Activated T-cell treated with anti-CD3 and anti-CD28 coated beads for 4 hours (primary cell): ENCODE results near the gene MIS12.

Experiments
- DNase-seq: peaks from one replicate; pipeline ENCODE4 v3.0.0-alpha.2; 2020

Gene MIS12

GRCh38 chr17:5486206-5487124 is at the start of gene MIS12:
MIS12 (plus strand) TSS chr17:5486566; CDS start chr17:5488863, 2,297 bp downstream.
- DNase-seq = peak; percentile 94

GRCh38 chr17:5437721-5438317 is 48.5 kb upstream of the MIS12 start:
- DNase-seq = no peak

GRCh38 chr17:5438716-5439445 is 47.5 kb upstream of the MIS12 start, which contains the start of gene C1QBP:
C1QBP (minus strand) TSS chr17:5439155; CDS start chr17:5439073, 82 bp downstream.
- peak; percentile 88 for DNase-seq

GRCh38 chr17:5439446-5439764 is 47.0 kb upstream of the MIS12 start:
- no peak for DNase-seq

GRCh38 chr17:5443728-5444127 is 42.6 kb upstream of the MIS12 start:
- no peak for DNase-seq

GRCh38 chr17:5444209-5444608 is 42.2 kb upstream of the MIS12 start:
- no peak for DNase-seq

GRCh38 chr17:5446786-5447185 is 39.6 kb upstream of the MIS12 start:
- no peak for DNase-seq

GRCh38 chr17:5464717-5465507 is 21.5 kb upstream of the MIS12 start:
- DNase-seq = no peak

GRCh38 chr17:5466295-5466694 is 20.1 kb upstream of the MIS12 start:
- DNase-seq = no peak

GRCh38 chr17:5467416-5467815 is 18.9 kb upstream of the MIS12 start:
- DNase-seq = no peak

GRCh38 chr17:5468075-5468473 is 18.3 kb upstream of the MIS12 start:
- peak; percentile 23 for DNase-seq

- no peak for DNase-seq
Measured at GRCh38 chr17:5472511-5472910, 13.9 kb upstream of the MIS12 start.

GRCh38 chr17:5473906-5474305 is 12.5 kb upstream of the MIS12 start:
- no peak for DNase-seq

- DNase-seq = no peak
Measured at GRCh38 chr17:5478992-5479391, 7.4 kb upstream of the MIS12 start.

GRCh38 chr17:5480962-5481361 is 5.4 kb upstream of the MIS12 start:
- DNase-seq = no peak

GRCh38 chr17:5481451-5481850 is 4.9 kb upstream of the MIS12 start:
- no peak for DNase-seq

GRCh38 chr17:5485270-5486205 is 828 bp upstream of the MIS12 start, which contains the start of gene DERL2:
DERL2 (minus strand) TSS chr17:5486178; CDS start chr17:5486161, 17 bp downstream.
- DNase-seq = peak; percentile 19

- DNase-seq = no peak
Measured at GRCh38 chr17:5488752-5489151, 2.4 kb downstream of the MIS12 start.

- no peak for DNase-seq
Measured at GRCh38 chr17:5492970-5493369, 6.6 kb downstream of the MIS12 start.

- no peak for DNase-seq
Measured at GRCh38 chr17:5499476-5500231, 13.3 kb downstream of the MIS12 start.

- no peak for DNase-seq
Measured at GRCh38 chr17:5500247-5500588, 13.9 kb downstream of the MIS12 start.
